Colon (tissue), 2 donors: ENCODE measurements around the gene SMCHD1.
"Not testable (repeated sequence)": the region's sequence is repeated elsewhere in the genome, so short reads cannot be mapped to it uniquely, and the experiment has no call there.

Source experiments
- FAIRE-seq: peaks from 2 replicates; lab custom pipeline; 2012; peaks lifted over from hg19 to GRCh38; lab: Jason Lieb, UNC
- donor health status: control.
- donor health status: control.

The SMCHD1 gene

GRCh38 chr18:2657788-2658458 lies 2.4 kb downstream of the SMCHD1 start:
- peak; percentile 83 for FAIRE-seq

DNA sequence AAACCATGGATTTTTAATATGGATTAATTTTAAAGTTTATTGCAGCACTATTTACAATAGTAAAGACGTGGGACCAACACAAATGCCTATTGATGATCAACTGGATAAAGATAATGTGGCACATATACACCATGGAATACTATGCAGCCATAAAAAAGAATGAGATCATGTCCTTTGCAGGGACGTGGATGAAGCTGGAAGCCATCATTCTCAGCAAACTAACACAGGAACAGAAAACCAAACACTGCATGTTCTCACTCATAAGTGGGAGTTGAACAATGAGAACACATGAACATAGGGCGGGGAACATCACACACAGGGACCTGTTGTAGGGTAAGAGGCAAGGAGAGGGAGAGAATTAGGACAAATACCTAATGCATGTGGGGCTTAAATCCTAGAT lies 5.3 kb downstream of the SMCHD1 start:
- FAIRE-seq: not testable (repeated sequence)

GRCh38 chr18:2662288-2662687 lies 6.8 kb downstream of the SMCHD1 start:
- not testable (repeated sequence) for FAIRE-seq

DNA sequence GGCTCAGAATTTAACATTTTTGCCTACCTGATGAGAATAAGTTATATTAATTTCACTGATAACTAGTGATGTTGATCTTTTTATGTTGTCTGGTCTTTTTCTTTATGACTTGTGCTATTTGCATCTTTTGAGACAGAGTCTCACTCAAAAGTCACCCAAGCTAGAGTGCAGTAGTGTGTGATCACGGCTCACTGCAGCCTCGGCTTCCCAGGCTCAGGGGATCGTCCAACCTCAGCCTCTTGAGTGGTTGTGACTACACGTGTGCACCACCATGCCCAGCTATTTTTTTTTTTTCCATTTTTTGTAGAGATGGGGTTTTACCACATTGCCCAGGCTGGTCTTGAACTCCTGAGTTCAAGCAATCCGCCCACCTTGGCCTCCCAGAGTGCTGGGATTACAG lies 7.5 kb downstream of the SMCHD1 start:
- no peak for FAIRE-seq

DNA sequence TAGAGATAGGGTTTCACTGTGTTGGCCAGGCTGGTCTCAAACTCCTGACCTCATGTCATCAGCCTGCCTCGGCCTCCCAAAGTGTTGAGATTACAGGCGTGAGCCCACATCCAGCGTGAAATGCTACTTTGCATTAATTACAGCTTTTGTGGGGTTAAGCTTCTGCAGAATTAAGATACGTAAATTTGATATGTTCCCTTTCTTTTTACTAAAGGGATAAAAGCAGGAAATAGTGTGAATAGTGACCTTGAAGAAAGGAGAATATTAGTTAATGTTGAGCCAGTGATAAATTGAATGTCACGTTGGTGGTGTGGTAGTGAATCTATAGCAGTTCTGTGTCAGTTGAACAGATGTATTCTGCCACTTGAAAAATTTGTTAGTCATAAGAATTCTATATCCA lies 16.9 kb downstream of the SMCHD1 start:
- FAIRE-seq: no peak

DNA sequence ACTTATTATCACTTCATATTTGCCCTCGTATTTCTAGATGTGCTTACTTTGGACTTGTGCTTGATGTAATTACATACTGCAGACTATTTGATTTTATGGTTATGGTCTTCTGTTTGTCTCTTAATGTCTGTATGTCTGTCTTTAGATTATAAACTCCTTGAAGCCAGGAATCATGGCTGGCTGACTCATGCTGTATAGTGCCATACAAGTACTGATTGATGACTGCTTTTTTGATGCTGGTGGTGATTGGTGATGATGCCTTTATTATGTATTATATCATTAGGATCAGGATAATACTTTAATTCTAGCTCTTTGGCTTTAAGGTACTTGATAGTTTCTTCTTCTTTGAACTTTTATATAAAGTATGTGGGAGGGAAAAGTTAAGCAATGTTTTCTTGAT lies 17.3 kb downstream of the SMCHD1 start:
- FAIRE-seq: no peak

GRCh38 chr18:2678933-2679332 lies 23.4 kb downstream of the SMCHD1 start:
- FAIRE-seq: not testable (repeated sequence)

DNA sequence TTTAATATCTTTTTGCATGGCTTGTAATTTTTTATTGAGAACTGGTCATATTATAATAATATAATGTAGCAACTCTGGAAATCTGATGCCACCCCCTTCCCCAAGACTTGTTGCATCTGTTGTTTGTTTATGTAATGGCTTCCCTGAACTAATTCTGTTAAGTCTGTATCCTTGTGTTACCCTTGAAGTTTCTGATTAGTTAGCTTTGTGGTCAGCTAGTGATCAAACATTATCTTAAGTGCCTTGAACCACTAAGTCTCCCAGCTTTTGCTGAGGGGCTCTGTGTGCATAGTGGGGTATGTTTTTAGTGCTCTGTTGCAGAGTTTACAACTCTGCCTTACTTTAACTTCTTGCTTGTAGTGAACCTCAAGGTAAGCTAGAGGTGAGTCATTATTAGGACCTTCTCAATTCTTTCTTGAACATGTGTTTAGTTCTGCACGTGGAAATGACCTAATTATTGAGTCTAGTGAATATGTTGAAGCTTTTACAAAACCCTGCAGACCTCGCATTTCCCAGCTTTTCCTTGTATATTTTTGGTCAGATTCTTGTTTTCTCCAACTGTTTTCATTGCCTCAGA lies 24.8 kb downstream of the SMCHD1 start:
- FAIRE-seq: no peak

DNA sequence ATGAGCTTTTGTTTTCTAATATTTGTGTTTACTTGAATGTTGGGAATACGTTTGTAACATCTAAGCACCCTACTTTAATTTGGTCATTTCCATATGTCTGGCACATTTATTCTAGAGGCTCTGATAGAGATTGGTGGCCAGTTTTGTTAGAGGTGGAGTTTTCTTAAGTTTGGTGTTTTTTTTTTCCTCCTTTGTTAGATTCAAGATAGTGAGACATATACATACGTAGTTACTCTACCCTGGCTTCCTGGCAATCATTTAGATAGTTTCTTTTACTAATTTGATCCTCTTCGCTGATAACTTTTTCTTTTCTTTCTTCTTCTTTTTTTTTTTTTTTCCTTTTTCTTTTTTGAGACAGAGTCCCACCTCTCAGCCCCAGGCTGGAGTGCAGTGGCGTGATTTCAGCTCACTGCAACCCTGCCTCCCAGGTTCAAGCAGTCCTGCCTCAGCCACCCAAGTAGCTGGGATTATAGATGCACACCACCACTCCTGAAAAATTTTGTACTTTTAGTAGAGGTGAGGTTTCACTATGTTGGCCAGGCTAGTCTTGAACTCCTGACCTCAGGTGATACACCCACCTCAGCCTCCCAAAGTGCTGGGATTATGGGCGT lies 26.6 kb downstream of the SMCHD1 start:
- FAIRE-seq: no peak

GRCh38 chr18:2683055-2683454 lies 27.5 kb downstream of the SMCHD1 start:
- FAIRE-seq: no peak

GRCh38 chr18:2686349-2686968 lies 30.9 kb downstream of the SMCHD1 start:
- no peak for FAIRE-seq

DNA sequence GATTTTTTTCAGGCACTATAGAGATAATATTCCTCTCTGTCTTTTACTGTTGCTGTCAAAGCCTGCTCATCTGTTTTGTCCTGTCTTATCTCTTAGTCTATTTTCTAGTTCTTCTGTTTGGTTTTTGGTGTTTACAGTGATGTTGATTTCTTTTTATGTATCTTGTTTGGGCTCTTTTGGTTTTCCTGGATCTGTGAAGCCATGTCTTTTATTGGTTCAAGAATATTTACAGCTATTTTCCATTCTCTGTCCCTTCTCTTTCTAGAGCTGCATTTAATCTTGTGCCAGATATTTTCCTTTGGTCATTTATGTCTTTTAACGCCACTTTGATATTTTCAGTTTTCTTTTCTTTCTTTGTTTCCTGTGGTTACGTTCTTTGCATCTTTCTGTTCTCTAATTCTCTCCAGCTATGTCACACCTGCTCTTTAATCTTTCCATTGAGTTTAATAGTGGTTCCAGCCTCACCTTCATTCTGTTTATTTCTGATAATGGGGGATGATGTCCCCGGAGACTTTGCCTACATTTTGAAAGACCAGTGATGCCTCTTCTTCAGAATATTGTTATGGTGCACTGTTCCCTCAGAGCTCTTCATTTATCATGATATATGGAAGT lies 32.0 kb downstream of the SMCHD1 start:
- no peak for FAIRE-seq

DNA sequence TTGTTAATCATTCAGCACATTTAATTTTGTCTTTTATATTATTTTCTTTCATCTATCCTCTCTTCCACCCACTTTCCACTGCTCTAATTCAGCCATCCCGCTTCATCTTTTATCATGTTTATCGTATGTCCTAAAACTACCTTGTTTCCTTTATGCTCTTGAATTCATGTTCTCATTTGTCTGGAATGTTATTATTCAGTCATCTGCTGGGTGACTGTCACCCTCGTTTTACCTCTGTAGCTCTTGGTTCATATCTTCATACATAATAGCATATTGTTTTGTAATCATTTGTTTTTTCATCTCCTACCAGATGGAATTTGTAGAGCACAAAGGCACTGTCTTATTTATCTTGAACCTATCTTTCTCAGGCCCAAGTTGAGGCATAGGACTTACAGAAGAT lies 37.0 kb downstream of the SMCHD1 start:
- FAIRE-seq: no peak

- no peak for FAIRE-seq
These were observed 41.7 kb downstream of the SMCHD1 start for GRCh38 chr18:2697184-2697583.

GRCh38 chr18:2699001-2699400 lies 43.5 kb downstream of the SMCHD1 start:
- FAIRE-seq: no peak

DNA sequence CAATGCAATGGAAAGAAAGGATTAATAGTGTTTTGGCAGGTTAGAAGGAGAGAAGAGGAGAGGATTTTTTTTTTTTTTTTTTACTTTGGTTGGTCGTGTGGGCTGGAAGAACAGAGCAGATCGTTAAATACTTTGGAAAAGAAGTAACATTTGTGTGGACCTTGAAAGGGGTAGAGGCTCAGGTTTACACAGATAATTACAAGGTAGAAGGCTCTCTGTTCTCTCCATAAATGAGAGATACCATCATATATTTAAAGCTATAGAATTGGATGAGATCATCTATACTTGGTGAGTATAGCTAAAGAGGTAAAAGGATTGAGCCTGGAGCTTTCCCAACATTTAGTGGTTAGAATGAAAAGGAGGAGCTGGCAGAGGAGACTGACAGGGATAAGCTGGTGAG lies 49.0 kb downstream of the SMCHD1 start:
- no peak for FAIRE-seq

- no peak for FAIRE-seq
These were observed 51.4 kb downstream of the SMCHD1 start for GRCh38 chr18:2706903-2707302.

GRCh38 chr18:2707551-2708168 lies 52.1 kb downstream of the SMCHD1 start:
- no peak for FAIRE-seq

GRCh38 chr18:2709316-2709715 lies 53.8 kb downstream of the SMCHD1 start:
- no peak for FAIRE-seq

GRCh38 chr18:2714140-2714539 lies 58.6 kb downstream of the SMCHD1 start:
- FAIRE-seq: peak; percentile 68

DNA sequence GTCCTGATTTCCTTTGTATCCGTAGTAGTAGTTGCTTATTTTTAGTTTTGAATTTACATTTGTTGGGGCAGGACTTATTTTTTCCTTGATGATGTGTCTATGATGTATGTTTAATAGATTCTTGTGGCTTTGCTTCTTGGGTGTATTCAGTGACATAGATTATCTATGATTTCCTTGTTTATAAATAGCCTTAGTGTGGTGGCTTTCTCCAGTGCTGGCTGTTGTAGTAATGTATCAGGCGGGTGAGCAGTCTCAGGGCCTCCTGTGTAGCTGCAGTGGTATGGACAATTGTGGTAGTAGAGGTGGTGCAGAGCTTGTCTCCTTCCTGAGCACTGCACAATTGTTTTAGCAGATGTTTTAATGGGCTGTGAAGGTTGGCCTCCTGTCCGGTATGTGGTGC lies 60.5 kb downstream of the SMCHD1 start:
- FAIRE-seq: no peak
